Measurements from ENCODE around the gene SETD1B. TPM values are rescaled to one million over a fixed set of nuclear protein-coding genes. Genes with fewer than 3 reads are reported as not detected.
A peak's percentile ranks its signal among the peaks of the same experiment; 100 is the strongest.

Gene SETD1B
- total RNA-seq, 1 donor from 2014 or later = 22.7 TPM

- Histone ChIP-seq H3K27ac (no peak overlapping the region), H3K36me3 (no peaks in the 10 kb centered on the region), H3K4me1 (peaks cover 4 to 21% of the 10 kb centered on the region in 2 donors), H3K9me3 (no peaks in the 10 kb centered on the region), H3K27me3 (no peaks in the 10 kb centered on the region), H3K4me3 (no peak overlapping the region)
- TF ChIP-seq CTCF (IDR thresholded peaks at IDR 0.05) = no peak
- intact Hi-C loops (cut with DNase I) = no loop called here
- DNase-seq (ENCODE audit: low spot score in 2 of 2) = no peak
These were observed 33.4 kb upstream of the SETD1B start for GRCh38 chr12:121770388-121770787.

- no peaks in the 10 kb centered on the region for H3K9me3 ChIP-seq
- no peak overlapping the region for H3K4me3 ChIP-seq
- DNase-seq (ENCODE audit: low spot score in 2 of 2) = no peak
- peaks cover 4 to 21% of the 10 kb centered on the region in 2 donors for H3K4me1 ChIP-seq
- H3K36me3 ChIP-seq = no peaks in the 10 kb centered on the region
- no peaks in the 10 kb centered on the region for H3K27me3 ChIP-seq
- no peak for TF ChIP-seq CTCF (IDR thresholded peaks at IDR 0.05)
- H3K27ac ChIP-seq = no peak overlapping the region
- intact Hi-C loops (cut with DNase I) = no loop called here
These were observed 32.8 kb upstream of the SETD1B start for GRCh38 chr12:121770813-121771625.

- Histone ChIP-seq H3K27ac (no peak overlapping the region), H3K27me3 (no peaks in the 10 kb centered on the region), H3K9me3 (no peaks in the 10 kb centered on the region), H3K4me1 (peaks cover 2 to 9% of the 10 kb centered on the region in 2 donors), H3K4me3 (peak overlapping the region in 1 of 2 donors; percentile 0), H3K36me3 (no peaks in the 10 kb centered on the region)
- peak; percentile 79 to 86 (median 80) for TF ChIP-seq CTCF (IDR thresholded peaks at IDR 0.05)
- peak in 1 of 2 donors; percentile 72 for DNase-seq (ENCODE audit: low spot score in 2 of 2)
- intact Hi-C loops (cut with DNase I) = loop anchor here (1.0 kb wide), 1 partner anchor 76 kb away; no protein-coding TSS in a partner anchor
These were observed 30.6 kb upstream of the SETD1B start for GRCh38 chr12:121773011-121773777.

- Histone ChIP-seq H3K36me3 (peaks cover 0 to 3% of the 10 kb centered on the region in 2 donors), H3K4me3 (no peak overlapping the region), H3K9me3 (no peaks in the 10 kb centered on the region), H3K4me1 (no peaks in the 10 kb centered on the region), H3K27ac (no peak overlapping the region), H3K27me3 (no peaks in the 10 kb centered on the region)
- intact Hi-C loops (cut with DNase I) = no loop called here
- no peak for TF ChIP-seq CTCF (IDR thresholded peaks at IDR 0.05)
- no peak for DNase-seq (ENCODE audit: low spot score in 2 of 2)
These were observed 28.8 kb upstream of the SETD1B start for GRCh38 chr12:121774968-121775474.

- TF ChIP-seq CTCF (IDR thresholded peaks at IDR 0.05) = no peak
- DNase-seq (ENCODE audit: low spot score in 2 of 2) = no peak
These were observed 28.3 kb upstream of the SETD1B start for GRCh38 chr12:121775501-121775900.

More at GRCh38 chr12:121775501-121775900, 28.3 kb upstream of the SETD1B start:
- H3K27ac ChIP-seq = no peak overlapping the region
- no peaks in the 10 kb centered on the region for H3K4me1 ChIP-seq
- no peak overlapping the region for H3K4me3 ChIP-seq
- no peaks in the 10 kb centered on the region for H3K9me3 ChIP-seq
- peaks cover 0 to 3% of the 10 kb centered on the region in 2 donors for H3K36me3 ChIP-seq
- intact Hi-C loops (cut with DNase I) = no loop called here
- H3K27me3 ChIP-seq = no peaks in the 10 kb centered on the region
